OCI-LY3 (cell line): ENCODE data around the gene CMTM1.
A peak's percentile ranks its signal among the peaks of the same experiment; 100 is the strongest.

ENCODE experiments used
- H2AFZ ChIP-seq: fragments of 200-600, 300-600 bp; shearing (Covaris generic); 2 replicates; pipeline ENCODE4 v1.6.0; 2014; ENCODE audit warnings: antibody characterized with exemption, low read depth, low read length
- H3K27ac ChIP-seq: fragments of 200-600, 300-600 bp; sonication (generic); 2 replicates; pipeline ENCODE4 v1.5.1; 2014; ENCODE audit warnings: mild to moderate bottlenecking, low read length, moderate library complexity, mixed read lengths
- H3K27me3 ChIP-seq: fragments of 200-600, 300-600 bp; sonication (generic); 2 replicates; pipeline ENCODE4 v1.6.1; 2014; ENCODE audit warnings: low read depth, low read length, mixed read lengths
- H3K36me3 ChIP-seq: fragments of 200-600, 300-600 bp; sonication (generic); replicated peaks from 2 replicates; pipeline ENCODE3; 2014; ENCODE audit warnings: low read depth, low read length, mixed read lengths
- H3K4me1 ChIP-seq: fragments of 300-600, 200-600 bp; sonication (generic); 2 replicates; pipeline ENCODE4 v1.6.1; 2014; ENCODE audit warnings: low read length, mixed read lengths
- H3K4me2 ChIP-seq: fragments of 200-600, 300-600 bp; sonication (generic); 2 replicates; pipeline ENCODE4 v1.6.1; 2014; ENCODE audit warnings: low read length, mixed read lengths
- H3K4me3 ChIP-seq: fragments of 300-600, 200-600 bp; sonication (generic); 2 replicates; pipeline ENCODE4 v1.5.1; 2014; ENCODE audit warnings: antibody characterized with exemption, mild to moderate bottlenecking, low read length, moderate library complexity
- H3K79me2 ChIP-seq: fragments of 300-600, 200-600 bp; shearing (Covaris generic); 2 replicates; pipeline ENCODE4 v1.6.1; 2014; ENCODE audit warnings: mild to moderate bottlenecking, low read length, mixed read lengths
- H3K9ac ChIP-seq: fragments of 300-600, 200-600 bp; shearing (Covaris generic); 2 replicates; pipeline ENCODE4 v1.6.0; 2014; ENCODE audit warnings: mild to moderate bottlenecking, low read length, moderate library complexity
- H3K9me3 ChIP-seq: fragments of 200-600, 300-600 bp; shearing (Covaris generic); 2 replicates; pipeline ENCODE4 v1.6.1; 2014; ENCODE audit warnings: low read length, mixed read lengths; ENCODE audit not compliant: insufficient read depth
- H4K20me1 ChIP-seq: fragments of 200-600, 300-600 bp; sonication (generic); 2 replicates; pipeline ENCODE4 v1.6.1; 2016; ENCODE audit warnings: low read length, mixed read lengths; ENCODE audit not compliant: insufficient read depth
- EZH2phosphoT487 ChIP-seq: fragments of 200-600 bp; shearing (Covaris generic); IDR thresholded peaks from 2 replicates; pipeline ENCODE4 v1.6.1; 2018; ENCODE audit warnings: antibody characterized with exemption, mixed run types, low read depth
- TF ChIP-seq, protein P1 (sequence below): fragments of 200-600, 300-600 bp; sonication (generic); IDR thresholded peaks from 2 replicates; pipeline ENCODE4 v1.5.1; 2014; ENCODE audit warnings: antibody characterized with exemption, low read length, low read depth

Gene CMTM1

DNA sequence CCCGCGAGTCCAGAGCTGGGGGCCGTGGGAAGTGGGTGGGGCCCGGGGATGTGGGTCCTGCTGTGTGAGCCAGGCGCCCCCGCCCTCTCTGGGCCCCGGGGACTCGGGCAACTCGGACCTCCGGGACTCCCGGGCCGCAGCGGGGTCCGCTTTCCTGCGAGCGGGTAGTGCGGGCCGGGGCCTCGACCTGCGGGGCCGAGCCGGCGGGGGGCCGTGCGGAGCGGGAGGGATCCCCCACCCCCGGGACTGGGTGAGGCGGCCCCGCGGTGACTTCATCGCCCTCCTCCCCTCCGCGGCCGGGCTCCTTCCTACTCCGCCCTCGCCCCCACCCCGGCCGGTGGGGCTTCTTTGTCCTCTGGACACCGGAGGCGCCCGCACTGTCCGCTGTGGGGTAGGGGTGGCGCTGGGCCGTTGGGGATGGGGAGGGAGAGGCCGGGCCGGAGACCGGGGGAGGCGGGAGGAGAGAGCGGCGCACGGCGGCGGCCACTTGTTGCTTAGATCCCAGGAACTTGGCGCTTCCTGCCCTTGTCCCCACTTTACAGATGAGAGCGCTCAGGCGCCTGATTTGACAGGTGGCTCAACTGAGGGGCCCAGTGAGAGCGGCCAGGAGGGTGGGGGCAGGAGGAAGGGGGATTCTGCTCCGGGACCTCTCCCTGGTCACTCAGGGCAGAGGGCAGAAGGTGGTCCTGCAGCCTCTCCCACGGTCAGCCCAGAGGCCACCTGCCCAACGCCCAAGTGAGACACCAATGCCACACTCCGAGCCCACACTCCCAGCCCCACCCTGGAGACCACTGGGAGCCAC is 39.1 kb downstream of the CMTM1 start:
- peak overlapping the region; percentile 83 for H3K27ac ChIP-seq
- H3K4me2 ChIP-seq = peak overlapping the region; percentile 100
- H4K20me1 ChIP-seq = peaks cover 35% of the 10 kb centered on the region
- peak overlapping the region; percentile 88 for H3K4me3 ChIP-seq
- peaks cover 12% of the 10 kb centered on the region for H3K9me3 ChIP-seq
- H3K9ac ChIP-seq = peak overlapping the region; percentile 83
- H3K4me1 ChIP-seq = peaks cover 41% of the 10 kb centered on the region
- peaks cover 25% of the 10 kb centered on the region for H3K36me3 ChIP-seq
- peaks cover 4% of the 10 kb centered on the region; the same call in 1 of the 2 replicates for H3K27me3 ChIP-seq
- H3K79me2 ChIP-seq = peaks cover 26% of the 10 kb centered on the region
- TF ChIP-seq EZH2phosphoT487 = no peak
- TF ChIP-seq, protein P1, sequence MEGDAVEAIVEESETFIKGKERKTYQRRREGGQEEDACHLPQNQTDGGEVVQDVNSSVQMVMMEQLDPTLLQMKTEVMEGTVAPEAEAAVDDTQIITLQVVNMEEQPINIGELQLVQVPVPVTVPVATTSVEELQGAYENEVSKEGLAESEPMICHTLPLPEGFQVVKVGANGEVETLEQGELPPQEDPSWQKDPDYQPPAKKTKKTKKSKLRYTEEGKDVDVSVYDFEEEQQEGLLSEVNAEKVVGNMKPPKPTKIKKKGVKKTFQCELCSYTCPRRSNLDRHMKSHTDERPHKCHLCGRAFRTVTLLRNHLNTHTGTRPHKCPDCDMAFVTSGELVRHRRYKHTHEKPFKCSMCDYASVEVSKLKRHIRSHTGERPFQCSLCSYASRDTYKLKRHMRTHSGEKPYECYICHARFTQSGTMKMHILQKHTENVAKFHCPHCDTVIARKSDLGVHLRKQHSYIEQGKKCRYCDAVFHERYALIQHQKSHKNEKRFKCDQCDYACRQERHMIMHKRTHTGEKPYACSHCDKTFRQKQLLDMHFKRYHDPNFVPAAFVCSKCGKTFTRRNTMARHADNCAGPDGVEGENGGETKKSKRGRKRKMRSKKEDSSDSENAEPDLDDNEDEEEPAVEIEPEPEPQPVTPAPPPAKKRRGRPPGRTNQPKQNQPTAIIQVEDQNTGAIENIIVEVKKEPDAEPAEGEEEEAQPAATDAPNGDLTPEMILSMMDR = no peak
- H2AFZ ChIP-seq = 0 out of 2 replicates have a peak overlapping the region, but pooled peaks have one; percentile 5

DNA sequence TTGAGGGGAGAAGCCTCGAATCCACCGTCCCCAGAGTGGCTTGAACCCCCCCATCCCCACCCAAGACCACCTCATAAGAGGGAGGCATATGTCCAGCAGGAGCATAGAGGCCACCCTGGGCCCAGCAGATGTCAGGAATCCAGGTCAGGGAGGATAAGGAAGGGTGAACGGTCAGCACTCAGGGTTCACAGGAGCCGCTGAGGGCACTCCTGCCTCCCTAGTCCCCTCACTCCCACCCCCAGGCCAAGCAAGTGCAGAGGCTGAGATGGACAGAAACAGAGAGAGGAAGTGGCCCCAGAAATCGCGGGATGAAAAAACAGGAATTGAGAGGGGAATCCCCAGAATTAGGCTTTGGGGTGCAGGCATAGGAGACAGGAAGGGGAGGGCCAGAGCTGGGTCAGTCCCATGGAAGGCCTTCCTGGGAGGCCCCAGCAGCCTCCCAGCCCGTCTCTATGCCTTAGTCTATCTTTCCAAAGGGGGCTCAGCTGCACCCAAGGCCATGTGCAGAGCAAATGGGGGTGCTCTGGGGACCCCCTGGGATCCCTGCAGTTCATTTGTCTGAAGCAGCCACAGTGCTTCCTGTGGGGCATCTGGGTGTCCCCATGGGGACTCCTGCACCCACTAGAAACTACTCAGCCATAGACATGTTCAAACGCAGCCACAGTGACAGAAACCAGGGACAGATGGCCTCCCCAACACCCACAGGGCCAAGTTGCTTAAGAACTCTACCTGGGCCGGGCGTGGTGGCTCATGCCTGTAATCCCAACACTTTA is 39.9 kb downstream of the CMTM1 start:
- Histone ChIP-seq H3K4me2 (peak overlapping the region; percentile 100), H3K27ac (peak overlapping the region; percentile 83), H3K79me2 (peaks cover 26% of the 10 kb centered on the region)

DNA sequence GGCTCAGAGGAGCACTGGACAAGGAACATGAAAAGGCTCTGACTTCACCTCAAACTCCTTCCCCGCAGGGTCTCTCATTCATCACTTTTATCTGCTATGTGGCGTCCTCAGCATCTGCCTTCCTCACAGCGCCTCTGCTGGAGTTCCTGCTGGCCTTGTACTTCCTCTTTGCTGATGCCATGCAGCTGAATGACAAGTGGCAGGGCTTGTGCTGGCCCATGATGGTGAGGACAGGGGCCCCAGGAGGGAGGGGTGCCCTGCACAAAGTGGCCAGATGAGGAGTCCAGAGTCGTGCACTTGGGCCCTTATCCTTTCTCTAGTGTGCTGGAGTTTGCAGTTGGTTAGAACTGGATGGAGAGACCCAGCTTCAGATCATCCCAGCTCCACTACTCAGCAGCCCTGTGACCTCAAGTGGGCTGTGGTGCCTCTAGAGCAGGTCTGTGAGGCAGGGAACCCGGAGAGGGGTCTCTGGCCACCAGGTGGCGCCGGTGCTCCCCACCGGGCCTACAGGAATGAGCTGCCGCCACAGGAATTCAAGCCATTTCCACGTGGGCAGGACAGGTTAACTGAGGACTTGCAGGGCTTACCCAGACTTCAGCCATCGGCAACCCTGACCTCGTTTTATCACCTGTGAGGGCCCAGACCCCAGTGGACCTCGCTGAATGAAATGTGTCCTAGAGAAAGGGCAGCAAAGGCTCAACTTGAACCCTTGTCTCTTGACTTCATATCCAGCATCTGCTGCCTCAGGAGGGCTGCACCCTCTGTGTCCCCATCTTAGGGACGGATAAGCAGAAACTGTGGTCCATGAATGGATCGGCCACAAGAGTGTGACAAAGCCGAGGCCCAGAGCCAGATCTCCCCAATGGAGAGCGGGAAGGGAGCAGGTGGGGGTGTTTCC is 42.3 kb downstream of the CMTM1 start:
- H3K27me3 ChIP-seq = no peaks in the 10 kb centered on the region
- TF ChIP-seq, protein P1 = peak; percentile 94
- TF ChIP-seq EZH2phosphoT487 = no peak
- H3K27ac ChIP-seq = peak overlapping the region; percentile 12
- H3K4me2 ChIP-seq = peak overlapping the region; percentile 0; the same call in 1 of the 2 replicates
- no peak overlapping the region for H3K4me3 ChIP-seq
- no peak overlapping the region for H2AFZ ChIP-seq
- peaks cover 34% of the 10 kb centered on the region for H3K4me1 ChIP-seq
- peaks cover 35% of the 10 kb centered on the region for H4K20me1 ChIP-seq
- H3K9me3 ChIP-seq = no peaks in the 10 kb centered on the region
- H3K36me3 ChIP-seq = peaks cover 39% of the 10 kb centered on the region
- H3K79me2 ChIP-seq = peaks cover 26% of the 10 kb centered on the region
- H3K9ac ChIP-seq = no peak overlapping the region

More for the DNA sequence above, 39.9 kb downstream of the CMTM1 start:
- Histone ChIP-seq H4K20me1 (peaks cover 35% of the 10 kb centered on the region), H3K9ac (peak overlapping the region; percentile 83), H3K36me3 (peaks cover 31% of the 10 kb centered on the region), H3K27me3 (no peaks in the 10 kb centered on the region), H3K4me3 (peak overlapping the region; percentile 88), H3K9me3 (peaks cover 5% of the 10 kb centered on the region), H2AFZ (no peak overlapping the region), H3K4me1 (peaks cover 41% of the 10 kb centered on the region)
- TF ChIP-seq, protein P1 = no peak
- no peak for TF ChIP-seq EZH2phosphoT487
